Measurements from ENCODE around the gene PVRIG. TPM values are rescaled to one million over a fixed set of nuclear protein-coding genes. Genes with fewer than 3 reads are reported as not detected.
"Not testable (repeated sequence)": the region's sequence is repeated elsewhere in the genome, so short reads cannot be mapped to it uniquely, and the experiment has no call there.

PVRIG gene
- total RNA-seq, 1 donor from 2014 or later = not detected

DNA sequence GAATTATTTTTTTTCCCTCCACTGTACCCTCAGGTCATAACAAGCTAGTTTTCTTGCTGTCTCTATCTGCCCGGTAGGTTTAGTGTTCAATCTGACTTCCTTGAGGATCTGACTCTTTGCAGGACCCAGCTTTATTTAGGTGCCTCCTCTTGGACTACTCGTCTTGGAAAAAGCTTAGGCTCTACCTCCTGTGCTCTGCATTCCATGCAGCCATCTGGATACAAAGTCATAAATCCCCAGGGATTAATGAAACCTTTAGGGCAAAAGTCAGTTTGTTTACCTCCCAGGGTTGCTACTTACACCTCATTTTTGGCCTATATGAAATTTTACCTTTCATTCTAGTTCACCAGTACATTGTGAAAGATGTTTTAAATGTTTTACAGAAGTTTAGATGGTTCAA, 34.0 kb upstream of the PVRIG start:
- H3K9me3 Mint-ChIP-seq (ENCODE audit: unreplicated experiment) = peaks cover 3% of the 10 kb centered on the region
- peaks cover 5% of the 10 kb centered on the region for H3K4me1 Mint-ChIP-seq (ENCODE audit: low read depth, unreplicated experiment)
- peak overlapping the region; percentile 28 for H3K4me3 Mint-ChIP-seq (ENCODE audit: unreplicated experiment)
- DNase-seq = no peak
- TF ChIP-seq, protein P1, sequence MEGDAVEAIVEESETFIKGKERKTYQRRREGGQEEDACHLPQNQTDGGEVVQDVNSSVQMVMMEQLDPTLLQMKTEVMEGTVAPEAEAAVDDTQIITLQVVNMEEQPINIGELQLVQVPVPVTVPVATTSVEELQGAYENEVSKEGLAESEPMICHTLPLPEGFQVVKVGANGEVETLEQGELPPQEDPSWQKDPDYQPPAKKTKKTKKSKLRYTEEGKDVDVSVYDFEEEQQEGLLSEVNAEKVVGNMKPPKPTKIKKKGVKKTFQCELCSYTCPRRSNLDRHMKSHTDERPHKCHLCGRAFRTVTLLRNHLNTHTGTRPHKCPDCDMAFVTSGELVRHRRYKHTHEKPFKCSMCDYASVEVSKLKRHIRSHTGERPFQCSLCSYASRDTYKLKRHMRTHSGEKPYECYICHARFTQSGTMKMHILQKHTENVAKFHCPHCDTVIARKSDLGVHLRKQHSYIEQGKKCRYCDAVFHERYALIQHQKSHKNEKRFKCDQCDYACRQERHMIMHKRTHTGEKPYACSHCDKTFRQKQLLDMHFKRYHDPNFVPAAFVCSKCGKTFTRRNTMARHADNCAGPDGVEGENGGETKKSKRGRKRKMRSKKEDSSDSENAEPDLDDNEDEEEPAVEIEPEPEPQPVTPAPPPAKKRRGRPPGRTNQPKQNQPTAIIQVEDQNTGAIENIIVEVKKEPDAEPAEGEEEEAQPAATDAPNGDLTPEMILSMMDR (IDR thresholded peaks at IDR 0.05; ENCODE audit: partially characterized antibody, unreplicated experiment) = no peak
- peaks cover 8% of the 10 kb centered on the region for H3K36me3 Mint-ChIP-seq (ENCODE audit: unreplicated experiment)
- peaks cover 3% of the 10 kb centered on the region for H3K27me3 Mint-ChIP-seq (ENCODE audit: unreplicated experiment)
- H3K27ac Mint-ChIP-seq (ENCODE audit: unreplicated experiment) = no peak overlapping the region

DNA sequence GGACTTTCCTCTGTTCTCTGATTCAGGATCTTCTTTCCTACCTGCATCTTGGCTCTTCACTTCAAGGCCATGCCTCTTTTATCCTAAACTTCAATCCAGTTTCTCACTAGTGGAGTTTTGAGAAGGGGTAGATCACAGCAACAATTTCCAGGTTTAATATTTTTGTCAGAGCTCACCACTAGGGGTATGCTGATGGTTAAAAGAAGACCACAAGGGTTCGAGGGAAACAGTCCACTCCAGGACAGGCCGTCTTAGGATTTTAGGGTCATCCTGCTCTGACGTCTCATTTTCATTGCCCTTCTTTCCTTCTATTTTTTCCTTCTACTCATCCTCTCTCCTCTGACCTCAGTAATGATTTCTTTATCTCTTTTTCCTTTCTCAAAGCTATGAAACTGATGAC, 30.7 kb upstream of the PVRIG start:
- no peak for DNase-seq
- H3K9me3 Mint-ChIP-seq (ENCODE audit: unreplicated experiment) = peaks cover 1% of the 10 kb centered on the region
- H3K4me1 Mint-ChIP-seq (ENCODE audit: low read depth, unreplicated experiment) = peaks cover 5% of the 10 kb centered on the region
- H3K36me3 Mint-ChIP-seq (ENCODE audit: unreplicated experiment) = peaks cover 8% of the 10 kb centered on the region
- TF ChIP-seq, protein P1 (IDR thresholded peaks at IDR 0.05; ENCODE audit: partially characterized antibody, unreplicated experiment) = no peak
- H3K27ac Mint-ChIP-seq (ENCODE audit: unreplicated experiment) = no peak overlapping the region
- no peak overlapping the region for H3K4me3 Mint-ChIP-seq (ENCODE audit: unreplicated experiment)
- peaks cover 2% of the 10 kb centered on the region for H3K27me3 Mint-ChIP-seq (ENCODE audit: unreplicated experiment)

DNA sequence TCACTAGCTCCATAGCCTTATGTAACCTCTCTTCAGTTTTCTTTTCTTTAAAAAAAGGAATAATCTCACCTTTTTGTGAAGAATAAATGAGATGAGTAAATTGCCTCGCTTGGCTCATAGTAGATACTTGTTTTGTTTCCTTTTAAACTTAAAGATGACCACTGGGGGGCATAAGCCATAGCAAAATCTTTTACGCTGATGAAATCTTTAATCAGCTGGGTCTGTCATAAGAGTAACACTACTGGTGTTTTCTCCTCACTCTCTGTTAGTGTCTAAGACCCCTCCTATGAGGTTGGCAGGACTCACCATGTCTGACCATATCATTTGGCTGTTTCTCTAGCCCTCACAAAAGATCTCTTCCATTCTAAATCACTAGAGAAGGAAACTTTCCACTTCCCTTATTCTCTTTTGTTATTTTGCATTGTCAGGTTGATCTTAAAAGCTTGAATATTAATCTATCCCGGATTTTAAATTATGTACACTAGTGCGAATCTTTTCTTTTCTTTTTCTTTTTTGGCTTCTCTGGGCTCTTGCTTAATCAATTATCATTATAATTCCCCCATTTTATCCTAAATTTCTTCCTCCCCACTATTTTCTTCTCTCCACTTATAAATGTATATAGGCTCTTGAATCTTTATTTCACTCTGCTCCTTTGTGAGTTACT, 29.6 kb upstream of the PVRIG start:
- Mint-ChIP-seq H3K36me3 (ENCODE audit: unreplicated experiment) (peaks cover 8% of the 10 kb centered on the region), H3K27me3 (ENCODE audit: unreplicated experiment) (peaks cover 2% of the 10 kb centered on the region), H3K9me3 (ENCODE audit: unreplicated experiment) (peaks cover 1% of the 10 kb centered on the region), H3K4me1 (ENCODE audit: low read depth, unreplicated experiment) (peaks cover 5% of the 10 kb centered on the region), H3K27ac (ENCODE audit: unreplicated experiment) (no peak overlapping the region), H3K4me3 (ENCODE audit: unreplicated experiment) (no peak overlapping the region)
- no peak for DNase-seq
- TF ChIP-seq, protein P1 (IDR thresholded peaks at IDR 0.05; ENCODE audit: partially characterized antibody, unreplicated experiment) = no peak

DNA sequence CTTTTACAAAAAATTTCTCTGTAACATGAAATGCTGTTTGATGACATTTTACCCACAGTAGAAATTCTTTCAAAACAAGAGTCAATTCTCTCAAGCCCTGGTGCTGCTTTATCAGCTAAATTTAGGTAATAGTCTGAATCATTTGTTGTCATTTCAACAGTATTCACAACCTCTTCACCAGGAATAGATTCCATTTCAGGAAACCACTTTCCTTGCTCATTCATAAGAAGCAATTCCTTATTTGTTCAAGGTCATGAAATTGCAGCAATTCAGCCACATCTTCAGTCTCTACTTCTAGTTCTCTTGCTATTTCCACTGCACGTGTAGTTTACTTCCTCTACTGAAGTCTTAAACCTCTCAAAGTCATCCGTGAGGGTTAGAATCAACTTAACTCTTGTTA, 28.0 kb upstream of the PVRIG start:
- Mint-ChIP-seq H3K9me3 (ENCODE audit: unreplicated experiment) (peaks cover 1% of the 10 kb centered on the region), H3K36me3 (ENCODE audit: unreplicated experiment) (peaks cover 4% of the 10 kb centered on the region), H3K4me1 (ENCODE audit: low read depth, unreplicated experiment) (no peaks in the 10 kb centered on the region), H3K4me3 (ENCODE audit: unreplicated experiment) (no peak overlapping the region), H3K27me3 (ENCODE audit: unreplicated experiment) (no peaks in the 10 kb centered on the region), H3K27ac (ENCODE audit: unreplicated experiment) (no peak overlapping the region)
- DNase-seq = no peak
- TF ChIP-seq, protein P1 (IDR thresholded peaks at IDR 0.05; ENCODE audit: partially characterized antibody, unreplicated experiment) = no peak

DNA sequence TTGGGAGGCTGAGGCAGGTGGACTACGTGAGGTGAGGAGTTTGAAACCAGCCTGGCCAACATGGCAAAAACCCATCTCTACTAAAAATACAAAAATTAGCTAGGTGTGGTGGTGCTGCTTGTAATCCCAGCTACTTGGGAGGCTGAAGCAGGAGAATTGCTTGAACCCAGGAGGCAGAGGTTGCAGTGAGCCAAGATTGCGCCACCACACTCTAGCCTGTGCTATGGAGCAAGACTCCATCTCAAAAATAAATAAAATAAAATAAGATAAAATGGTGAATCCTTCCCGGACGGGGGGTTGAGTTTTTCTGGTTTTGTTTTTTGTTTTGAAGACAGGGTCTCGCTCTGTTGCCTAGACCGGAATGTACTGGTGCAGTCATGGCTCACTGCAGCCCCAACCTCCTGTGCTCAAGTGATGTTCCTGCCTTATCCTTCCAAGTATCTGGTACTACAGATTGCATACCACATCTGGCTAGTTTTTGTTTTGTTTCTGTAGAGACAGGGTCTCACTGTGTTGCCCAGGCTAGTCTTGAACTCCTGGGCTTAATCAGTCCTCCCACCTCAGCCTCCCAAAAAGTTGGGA, 27.4 kb upstream of the PVRIG start:
- not testable (repeated sequence) for DNase-seq; H3K9me3 Mint-ChIP-seq (ENCODE audit: unreplicated experiment); H3K4me3 Mint-ChIP-seq (ENCODE audit: unreplicated experiment); H3K27me3 Mint-ChIP-seq (ENCODE audit: unreplicated experiment); H3K27ac Mint-ChIP-seq (ENCODE audit: unreplicated experiment); H3K36me3 Mint-ChIP-seq (ENCODE audit: unreplicated experiment); H3K4me1 Mint-ChIP-seq (ENCODE audit: low read depth, unreplicated experiment)

Data from glutamatergic neuron (in vitro differentiated cells).